Activated CD8-positive, alpha-beta memory T cell treated with anti-CD3 and anti-CD28 coated beads, Interleukin-2, amount 50 U/mL, for 24 hours (primary cell): ENCODE data around the gene MACROD1.

ENCODE experiments used
- DNase-seq: peaks from one replicate; pipeline ENCODE4 v3.0.0-alpha.2; 2020; ENCODE audit errors: extremely low read depth

Gene MACROD1

GRCh38 chr11:64113462-64113780 lies 52.5 kb downstream of the MACROD1 start:
- no peak for DNase-seq

- no peak for DNase-seq
Observed at GRCh38 chr11:64112771-64113461, 53.0 kb downstream of the MACROD1 start.

GRCh38 chr11:64110465-64111375 lies 55.2 kb downstream of the MACROD1 start:
- no peak for DNase-seq

GRCh38 chr11:64109332-64109731 lies 56.6 kb downstream of the MACROD1 start:
- no peak for DNase-seq

GRCh38 chr11:64107303-64107702 lies 58.6 kb downstream of the MACROD1 start:
- DNase-seq = no peak

- DNase-seq = no peak
Observed at GRCh38 chr11:64104632-64105031, 61.3 kb downstream of the MACROD1 start.

- DNase-seq = no peak
Observed at GRCh38 chr11:64103277-64103985, 62.5 kb downstream of the MACROD1 start.

- DNase-seq = no peak
Observed at GRCh38 chr11:64102005-64102738, 63.7 kb downstream of the MACROD1 start.

GRCh38 chr11:64101461-64101860 lies 64.5 kb downstream of the MACROD1 start:
- no peak for DNase-seq

- DNase-seq = no peak
Observed at GRCh38 chr11:64100782-64101353, 65.0 kb downstream of the MACROD1 start.

GRCh38 chr11:64100360-64100759 lies 65.6 kb downstream of the MACROD1 start:
- DNase-seq = no peak

GRCh38 chr11:64099436-64099835 lies 66.5 kb downstream of the MACROD1 start:
- no peak for DNase-seq

GRCh38 chr11:64098318-64098831 lies 67.5 kb downstream of the MACROD1 start:
- DNase-seq = no peak

- DNase-seq = no peak
Observed at GRCh38 chr11:64097468-64098317, 68.2 kb downstream of the MACROD1 start.

- no peak for DNase-seq
Observed at GRCh38 chr11:64096835-64097234, 69.1 kb downstream of the MACROD1 start.

GRCh38 chr11:64095949-64096348 lies 70.0 kb downstream of the MACROD1 start:
- DNase-seq = no peak

GRCh38 chr11:64095273-64095817 lies 70.6 kb downstream of the MACROD1 start:
- no peak for DNase-seq

GRCh38 chr11:64094463-64095260 lies 71.3 kb downstream of the MACROD1 start:
- DNase-seq = no peak
